Ovary (tissue), 9 donors: ENCODE results near the gene DUSP22. TPM values are rescaled to one million over a fixed set of nuclear protein-coding genes. Genes with fewer than 3 reads are reported as not detected.

Experiments
- DNase-seq, 5 donors: peaks; one replicate each; pipeline ENCODE4 v3.0.0-alpha.2; 2019 to 2020
- H3K27ac ChIP-seq, 2 donors: fragments of 200-600 bp; one replicate each; pipeline versions ENCODE4 v1.5.1 to v1.8.0; 2019 to 2022
- H3K27me3 ChIP-seq: fragments of 200-600 bp; one replicate; pipeline ENCODE4 v1.8.0; 2022
- H3K36me3 ChIP-seq: fragments of 200-600 bp; sonication (generic); one replicate; pipeline ENCODE4 v1.5.1; 2019
- H3K4me1 ChIP-seq: one replicate; pipeline ENCODE4 v1.8.1; 2013; ENCODE audit warnings: mild to moderate bottlenecking, moderate library complexity; ENCODE audit not compliant: insufficient read depth
- H3K4me3 ChIP-seq: fragments of 200-600 bp; sonication (generic); one replicate; pipeline ENCODE4 v1.5.1; 2017
- H3K9me3 ChIP-seq, 2 donors: fragments of 200-600 bp in 1 of 2; sonication (generic) in 1 of 2; one replicate each; pipeline versions ENCODE4 v1.5.1 to v1.8.1; 2013 to 2019; ENCODE audit warnings: mild to moderate bottlenecking in 1 of 2, moderate library complexity in 1 of 2
- CTCF ChIP-seq, 3 donors: fragments of 450-650 bp in 2 of 3; fragments of 200-600 bp in 1 of 3; IDR thresholded peaks; one replicate each; pipeline versions ENCODE4 v1.5.1 to v1.8.0; 2016 to 2022; ENCODE audit warnings: antibody characterized with exemption in 3 of 3, mild to moderate bottlenecking in 1 of 3
- EP300 ChIP-seq: sonication (generic); formaldehyde crosslinking; IDR thresholded peaks from one replicate; pipeline ENCODE4 v1.6.1; 2017; ENCODE audit warnings: antibody characterized with exemption
- POLR2A ChIP-seq: fragments of 450-650 bp; IDR thresholded peaks from one replicate; pipeline ENCODE4 v1.6.1; 2017; ENCODE audit warnings: antibody characterized with exemption, mild to moderate bottlenecking, moderate library complexity
- WGBS, 3 donors: extraction: QIAGEN DNeasy Blood & Tissue Kit in 1 of 3; methylation state at CpG; one replicate each; pipeline versions ENCODE4 v1.1.5 to v1.1.7; 2013 to 2017; 5-methylcytosine and 5-hydroxymethylcytosine counted together
- intact Hi-C, 4 donors: fragments of 100-400 bp; cut with DNase I; formaldehyde crosslinking; loops; one replicate each; pipeline versions ENCODE4 v1.11.0 to v1.15.1; 2022 to 2023
- polyA plus RNA-seq, 2 donors: library from polyadenylated mRNA; stranded (reverse); fragments of 200-250 nt in 1 of 2; fragments of 350-450 nt in 1 of 2; fragmentation: Illumina TruSeq in 1 of 2; extraction: RNeasy Lipid Tissue Mini Kit (QIAGEN cat#74804) in 1 of 2; gene quantifications; one replicate each; pipeline ENCODE4 v1.2.3, GENCODE V29; 2013 to 2014
- total RNA-seq, 7 donors: library from RNA; depleted of rRNA in 2 of 7; stranded (reverse); fragments of >200 nt in 2 of 7; fragmentation: NEBNext Ultra II Directional in 3 of 7; extraction: Animal tissue kit (Norgen Biotek cat#: 25700) in 3 of 7; gene quantifications; one replicate each; pipeline versions ENCODE4 v1.1.0 to v1.2.4, GENCODE V29; 2016 to 2023
- donor health status: DM: no; HTN: no; CAD: no; lungs with moderate emphysema.
- donor health status: DM: no; HTN: no; CAD: no.
- donor health status: Bipolar disorder and iron deficiency.
- donor health status: DM: yes; HTN: yes; CAD: no.
- donor health status: DM: no; HTN: no; CAD: no.
- donor health status: DM: yes; HTN: yes; CAD: no.

DUSP22 gene
- total and polyA plus RNA-seq, 9 donors, result 24.7 to 35.0 (median 29.3) TPM

GRCh38 chr6:327538-328116 is 35.3 kb downstream of the DUSP22 start:
- no peak for DNase-seq
- Histone ChIP-seq H3K4me3 (no peak overlapping the region), H3K27me3 (no peaks in the 10 kb centered on the region), H3K27ac (no peak overlapping the region), H3K4me1 (peaks cover 3% of the 10 kb centered on the region), H3K36me3 (no peaks in the 10 kb centered on the region), H3K9me3 (no peaks in the 10 kb centered on the region)
- intact Hi-C loops, result no loop called here
- TF ChIP-seq CTCF (IDR thresholded peaks at IDR 0.05) (no peak), EP300 (no peak), POLR2A (no peak)
- WGBS, 3 donors, result 48 to 59% (median 55%) methylated on average over 10 of the region's 10 CpGs

GRCh38 chr6:328136-328670 is 35.9 kb downstream of the DUSP22 start:
- Histone ChIP-seq H3K27me3 (no peaks in the 10 kb centered on the region), H3K4me1 (peaks cover 3% of the 10 kb centered on the region), H3K9me3 (no peaks in the 10 kb centered on the region), H3K27ac (no peak overlapping the region), H3K36me3 (no peaks in the 10 kb centered on the region), H3K4me3 (no peak overlapping the region)
- intact Hi-C loops, result no loop called here
- TF ChIP-seq EP300 (no peak), POLR2A (no peak), CTCF (IDR thresholded peaks at IDR 0.05) (no peak)
- 34 to 47% (median 38%) methylated on average over 8 of the region's 8 CpGs for WGBS, 3 donors
- DNase-seq, result peak in 1 of 5 donors; percentile 25

GRCh38 chr6:328924-329323 is 36.6 kb downstream of the DUSP22 start:
- H3K27ac ChIP-seq, result no peak overlapping the region
- H3K4me3 ChIP-seq, result no peak overlapping the region
- no peak for TF ChIP-seq POLR2A
- no peak for TF ChIP-seq EP300
- no peak for TF ChIP-seq CTCF (IDR thresholded peaks at IDR 0.05)
- intact Hi-C loops, result no loop called here
- H3K27me3 ChIP-seq, result no peaks in the 10 kb centered on the region
- WGBS, 3 donors, result 74 to 81% (median 75%) methylated on average over 7 of the region's 7 CpGs
- H3K36me3 ChIP-seq, result no peaks in the 10 kb centered on the region
- H3K9me3 ChIP-seq, result no peaks in the 10 kb centered on the region
- DNase-seq, result no peak
- peaks cover 3% of the 10 kb centered on the region for H3K4me1 ChIP-seq

- Histone ChIP-seq H3K4me1 (peaks cover 3% of the 10 kb centered on the region), H3K4me3 (no peak overlapping the region), H3K36me3 (no peaks in the 10 kb centered on the region), H3K9me3 (no peaks in the 10 kb centered on the region), H3K27me3 (no peaks in the 10 kb centered on the region), H3K27ac (no peak overlapping the region)
- TF ChIP-seq POLR2A, result no peak
- TF ChIP-seq CTCF (IDR thresholded peaks at IDR 0.05), result no peak
- no peak for TF ChIP-seq EP300
- intact Hi-C loops, result no loop called here
- no peak for DNase-seq
- 75 to 80% (median 79%) methylated on average over 15 of the region's 15 CpGs for WGBS, 3 donors
These were observed 37.8 kb downstream of the DUSP22 start for GRCh38 chr6:329888-330691.
